ENCODE measurements around the gene CFAP61.

DNA sequence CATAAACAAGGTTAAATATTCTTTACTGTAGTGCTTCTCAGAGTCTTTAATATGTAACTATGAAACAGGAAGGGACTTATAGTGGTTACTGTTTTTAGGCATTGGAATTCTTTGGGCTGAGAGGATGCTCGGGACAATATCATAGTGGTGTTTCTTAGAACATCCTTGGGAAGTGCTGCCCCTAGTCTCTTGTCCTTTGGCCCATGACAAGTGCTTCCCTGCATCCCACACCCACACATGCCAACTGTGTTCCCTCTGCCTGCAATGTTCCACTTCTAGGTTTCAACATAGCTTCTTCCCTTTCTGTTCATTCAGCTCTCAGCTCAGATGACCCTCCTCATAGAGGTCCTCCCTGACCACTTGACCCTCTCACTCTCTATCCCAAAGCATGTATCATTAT is 37.6 kb downstream of the CFAP61 start:
- TF ChIP-seq CTCF (IDR thresholded peaks at IDR 0.05): no peak
- TF ChIP-seq EP300 (IDR thresholded peaks at IDR 0.05): no peak
